ENCODE data around the gene NPL. TPM values are rescaled to one million over a fixed set of nuclear protein-coding genes. Genes with fewer than 3 reads are reported as not detected.
A peak's percentile ranks its signal among the peaks of the same experiment; 100 is the strongest.

The NPL gene
- total and polyA plus RNA-seq, 9 of the 15 experiments (the other 6 are each of a cell fraction or from before 2014, with no cell fraction given): 9.9 to 22.3 (median 14.2) TPM

DNA sequence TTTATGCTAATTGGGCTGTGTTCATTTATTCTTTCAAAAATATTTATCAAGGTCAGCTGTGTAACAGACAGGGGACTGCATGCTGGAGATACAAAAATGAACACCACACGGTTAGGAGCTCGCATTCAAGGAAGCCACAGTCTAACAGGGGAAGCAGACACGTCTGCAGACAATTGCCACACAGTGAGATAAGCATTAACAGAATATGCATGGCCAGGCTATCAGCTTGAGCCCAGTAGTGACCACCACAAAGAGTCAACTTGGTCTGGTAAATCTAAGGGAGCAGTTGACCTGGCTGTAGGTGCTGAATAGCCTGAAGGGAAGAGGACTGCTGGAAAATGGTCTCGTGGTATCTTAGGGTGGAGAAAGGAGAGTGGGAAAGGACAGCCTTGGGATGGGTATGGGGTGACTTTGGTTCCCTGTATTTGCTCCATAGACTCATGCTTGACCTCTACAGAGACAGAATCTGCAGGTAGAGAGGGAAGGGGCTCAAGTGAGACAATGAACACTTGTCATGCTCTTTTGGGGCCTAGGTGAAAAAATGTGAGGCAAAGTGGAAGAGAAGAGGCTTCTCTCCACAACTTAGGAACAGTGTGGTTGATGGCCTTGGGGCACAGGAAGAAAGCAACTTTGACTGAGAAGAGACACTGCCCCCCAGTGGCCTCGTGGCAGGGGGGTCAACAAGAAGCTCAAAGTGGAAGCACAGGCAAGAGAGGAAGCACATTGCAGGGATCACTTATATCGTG, 7.6 kb upstream of the NPL start (continued):
- TF ChIP-seq, protein P1, sequence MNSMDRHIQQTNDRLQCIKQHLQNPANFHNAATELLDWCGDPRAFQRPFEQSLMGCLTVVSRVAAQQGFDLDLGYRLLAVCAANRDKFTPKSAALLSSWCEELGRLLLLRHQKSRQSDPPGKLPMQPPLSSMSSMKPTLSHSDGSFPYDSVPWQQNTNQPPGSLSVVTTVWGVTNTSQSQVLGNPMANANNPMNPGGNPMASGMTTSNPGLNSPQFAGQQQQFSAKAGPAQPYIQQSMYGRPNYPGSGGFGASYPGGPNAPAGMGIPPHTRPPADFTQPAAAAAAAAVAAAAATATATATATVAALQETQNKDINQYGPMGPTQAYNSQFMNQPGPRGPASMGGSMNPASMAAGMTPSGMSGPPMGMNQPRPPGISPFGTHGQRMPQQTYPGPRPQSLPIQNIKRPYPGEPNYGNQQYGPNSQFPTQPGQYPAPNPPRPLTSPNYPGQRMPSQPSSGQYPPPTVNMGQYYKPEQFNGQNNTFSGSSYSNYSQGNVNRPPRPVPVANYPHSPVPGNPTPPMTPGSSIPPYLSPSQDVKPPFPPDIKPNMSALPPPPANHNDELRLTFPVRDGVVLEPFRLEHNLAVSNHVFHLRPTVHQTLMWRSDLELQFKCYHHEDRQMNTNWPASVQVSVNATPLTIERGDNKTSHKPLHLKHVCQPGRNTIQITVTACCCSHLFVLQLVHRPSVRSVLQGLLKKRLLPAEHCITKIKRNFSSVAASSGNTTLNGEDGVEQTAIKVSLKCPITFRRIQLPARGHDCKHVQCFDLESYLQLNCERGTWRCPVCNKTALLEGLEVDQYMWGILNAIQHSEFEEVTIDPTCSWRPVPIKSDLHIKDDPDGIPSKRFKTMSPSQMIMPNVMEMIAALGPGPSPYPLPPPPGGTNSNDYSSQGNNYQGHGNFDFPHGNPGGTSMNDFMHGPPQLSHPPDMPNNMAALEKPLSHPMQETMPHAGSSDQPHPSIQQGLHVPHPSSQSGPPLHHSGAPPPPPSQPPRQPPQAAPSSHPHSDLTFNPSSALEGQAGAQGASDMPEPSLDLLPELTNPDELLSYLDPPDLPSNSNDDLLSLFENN (IDR thresholded peaks at IDR 0.05; ENCODE audit: low read depth in 2 of 2, low read length in 2 of 2): 0 out of 4 replicates have a peak, but pooled peaks of 1 of the 2 experiments have one; percentile 25
- TF ChIP-seq REST (IDR thresholded peaks at IDR 0.05; ENCODE audit: borderline replicate concordance) (peak; percentile 82), REST (CRISPR knock-in tag; IDR thresholded peaks at IDR 0.05; ENCODE audit: low read depth) (no peak), FOXA3 (CRISPR knock-in tag; conservative IDR thresholded peaks at IDR 0.05 in 1 of 2, IDR thresholded peaks at IDR 0.05 in 1 of 2) (peak; percentile 7 to 48; a peak in 1 of 4 replicates), ZNF184 (CRISPR knock-in tag; IDR thresholded peaks at IDR 0.05) (no peak), CHD1 (IDR thresholded peaks at IDR 0.05; ENCODE audit: low read length) (no peak), PRMT5 (CRISPR knock-in tag; IDR thresholded peaks at IDR 0.05) (no peak), NR2C2 (CRISPR knock-in tag; IDR thresholded peaks at IDR 0.05) (no peak), NR2C2 (tag; IDR thresholded peaks at IDR 0.05) (no peak), ZNF717 (CRISPR knock-in tag; IDR thresholded peaks at IDR 0.05) (no peak), SMARCA5 (IDR thresholded peaks at IDR 0.05) (no peak; the same call in 1 of the 2 replicates), TBL1XR1 (IDR thresholded peaks at IDR 0.05; ENCODE audit: low read length in 2 of 2) (no peak), PHB (CRISPR knock-in tag; IDR thresholded peaks at IDR 0.05) (no peak), DMBX1 (CRISPR knock-in tag; IDR thresholded peaks at IDR 0.05; ENCODE audit: borderline replicate concordance) (no peak), MCM3 (IDR thresholded peaks at IDR 0.05) (no peak)
- TF ChIP-seq, protein P2, sequence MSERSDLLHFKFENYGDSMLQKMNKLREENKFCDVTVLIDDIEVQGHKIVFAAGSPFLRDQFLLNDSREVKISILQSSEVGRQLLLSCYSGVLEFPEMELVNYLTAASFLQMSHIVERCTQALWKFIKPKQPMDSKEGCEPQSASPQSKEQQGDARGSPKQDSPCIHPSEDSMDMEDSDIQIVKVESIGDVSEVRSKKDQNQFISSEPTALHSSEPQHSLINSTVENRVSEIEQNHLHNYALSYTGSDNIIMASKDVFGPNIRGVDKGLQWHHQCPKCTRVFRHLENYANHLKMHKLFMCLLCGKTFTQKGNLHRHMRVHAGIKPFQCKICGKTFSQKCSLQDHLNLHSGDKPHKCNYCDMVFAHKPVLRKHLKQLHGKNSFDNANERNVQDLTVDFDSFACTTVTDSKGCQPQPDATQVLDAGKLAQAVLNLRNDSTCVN (CRISPR knock-in tag; IDR thresholded peaks at IDR 0.05): no peak

Measured in K562 (cell line).